HCT116 (cell line): ENCODE measurements around the gene KCNIP3. TPM values are rescaled to one million over a fixed set of nuclear protein-coding genes. Genes with fewer than 3 reads are reported as not detected.

Source experiments
- ATAC-seq: fragments of 200-7000 bp; cut with Tn5 transposase; 2 replicates; pipeline ENCODE4 v1.9.1; 2020; ENCODE audit warnings: mild to moderate bottlenecking, moderate library complexity
- BruUV-seq: library from RNA; stranded (reverse); fragments of 400-500 nt; replicated peaks from 2 replicates; lab custom pipeline; 2021; lab: Mats Ljungman, UMichigan
- CTCF ChIA-PET: fragments of 300-600 bp; sonication (Branson Sonifier 250); formaldehyde crosslinking; loops from one replicate; lab custom pipeline; 2021; ENCODE audit warnings: antibody characterized with exemption; lab: Charles Lee
- POLR2A ChIA-PET: fragments of 300-600, 350-600 bp; sonication (Branson Sonifier 250); formaldehyde crosslinking; loops from one replicate; lab custom pipeline; 2021; ENCODE audit warnings: antibody characterized with exemption; lab: Charles Lee
- RAD21 ChIA-PET, 2 experiments: fragments of 300-600 bp; sonication (Branson Sonifier 250); formaldehyde crosslinking; loops; one replicate each; lab custom pipeline; 2023; ENCODE audit warnings: low total read pairs in 2 of 2; ENCODE audit not compliant: uncharacterized antibody in 2 of 2, unreplicated experiment in 2 of 2, low non-redundant PET in 1 of 2; lab: Charles Lee
- DNase-seq: peaks from one replicate; pipeline ENCODE4 v3.0.0-alpha.2; 2010; ENCODE audit warnings: low read depth, low spot score
- H2AFZ ChIP-seq: fragments of 200-600 bp; shearing (Covaris generic), sonication (generic); 2 replicates; pipeline ENCODE4 v1.6.1; 2017; ENCODE audit warnings: low read depth, mixed run types, mixed read lengths, antibody characterized with exemption, low read length; ENCODE audit not compliant: poor library complexity, severe bottlenecking
- H3K27ac ChIP-seq: 2 replicates; pipeline ENCODE4 v1.5.1; 2012; ENCODE audit warnings: low read depth, low read length
- H3K27me3 ChIP-seq: fragments of 200-600 bp; sonication (generic); 2 replicates; pipeline ENCODE4 v1.6.1; 2016; ENCODE audit warnings: mixed run types, low read length, mixed read lengths; ENCODE audit not compliant: insufficient read depth
- H3K36me3 ChIP-seq, 2 experiments: fragments of 200-500 bp in 1 of 2; fragments of 200-600 bp in 1 of 2; sonication (Bioruptor generic) in 1 of 2; sonication (generic) in 1 of 2; 2 replicates each; pipeline versions ENCODE4 v1.5.1 to v1.6.1; 2014 to 2016; ENCODE audit warnings: low read length in 2 of 2, inconsistent platforms in 1 of 2, mixed read lengths in 1 of 2, mixed run types in 1 of 2; ENCODE audit not compliant: insufficient read depth in 2 of 2, control insufficient read depth in 1 of 2
- H3K4me1 ChIP-seq, 2 experiments: fragments of 200-600 bp in 1 of 2; sonication (generic) in 1 of 2; 2 replicates each; pipeline versions ENCODE4 v1.5.1 to v1.6.1; 2012 to 2017; ENCODE audit warnings: low read length in 2 of 2, inconsistent platforms in 1 of 2, mild to moderate bottlenecking in 1 of 2, mixed read lengths in 1 of 2, mixed run types in 1 of 2, moderate library complexity in 1 of 2; ENCODE audit not compliant: insufficient read depth in 2 of 2, control insufficient read depth in 1 of 2
- H3K4me2 ChIP-seq: fragments of 200-600 bp; sonication (generic); 2 replicates; pipeline ENCODE4 v1.6.1; 2017; ENCODE audit warnings: mixed run types, low read length, mixed read lengths
- H3K4me3 ChIP-seq, 2 experiments: fragments of 200-600 bp in 1 of 2; sonication (generic) in 1 of 2; replicated peaks in 1 of 2; 2 replicates each; pipeline ENCODE4 v1.5.1; 2011 to 2016; ENCODE audit warnings: low read length in 2 of 2, control low read depth in 1 of 2, low read depth in 1 of 2, mild to moderate bottlenecking in 1 of 2, mixed read lengths in 1 of 2, mixed run types in 1 of 2
- H3K79me2 ChIP-seq: fragments of 200-600 bp; sonication (generic); 2 replicates; pipeline ENCODE4 v1.6.1; 2017; ENCODE audit warnings: mild to moderate bottlenecking, mixed run types, low read length, moderate library complexity, mixed read lengths; ENCODE audit not compliant: insufficient read depth
- H3K9ac ChIP-seq: fragments of 200-600 bp; sonication (generic); 2 replicates; pipeline ENCODE4 v1.6.1; 2016; ENCODE audit warnings: low read length, mixed read lengths
- H3K9me2 ChIP-seq: fragments of 200-600 bp; sonication (generic), shearing (Covaris generic); 2 replicates; pipeline ENCODE4 v1.6.1; 2017; ENCODE audit warnings: mixed run types, mild to moderate bottlenecking, moderate library complexity; ENCODE audit not compliant: insufficient read depth
- H3K9me3 ChIP-seq, 2 experiments: fragments of 200-500 bp in 1 of 2; fragments of 200-600 bp in 1 of 2; sonication (Bioruptor generic) in 1 of 2; sonication (generic) in 1 of 2; 2 replicates each; pipeline ENCODE4 v1.6.1; 2014 to 2017; ENCODE audit warnings: low read length in 2 of 2, mixed read lengths in 2 of 2, inconsistent platforms in 1 of 2, low read depth in 1 of 2, mild to moderate bottlenecking in 1 of 2, mixed run types in 1 of 2, moderate library complexity in 1 of 2; ENCODE audit not compliant: control insufficient read depth in 1 of 2, insufficient read depth in 1 of 2
- H4K20me1 ChIP-seq: fragments of 200-600 bp; sonication (generic), shearing (Covaris generic); 2 replicates; pipeline ENCODE4 v1.6.1; 2017; ENCODE audit warnings: mixed run types, mild to moderate bottlenecking, moderate library complexity; ENCODE audit not compliant: insufficient read depth
- ELF1 ChIP-seq: IDR thresholded peaks from 2 replicates; pipeline ENCODE4 v1.6.1; 2012; ENCODE audit warnings: low read depth, borderline replicate concordance
- FOSL1 ChIP-seq: IDR thresholded peaks from 2 replicates; pipeline ENCODE4 v1.6.1; 2012; ENCODE audit warnings: low read depth
- JUND ChIP-seq: IDR thresholded peaks from 2 replicates; pipeline ENCODE4 v1.6.1; 2012
- POLR2A ChIP-seq: IDR thresholded peaks from 2 replicates; pipeline ENCODE4 v1.7.0; 2011; ENCODE audit warnings: borderline replicate concordance; ENCODE audit not compliant: insufficient read depth, insufficient read length; ENCODE audit errors: extremely low read depth
- POLR2AphosphoS5 ChIP-seq: IDR thresholded peaks from 2 replicates; pipeline ENCODE4 v1.6.1; 2011; ENCODE audit warnings: mild to moderate bottlenecking, low read depth, low read length, moderate library complexity
- RAD21 ChIP-seq: IDR thresholded peaks from 2 replicates; pipeline ENCODE4 v1.6.1; 2012; ENCODE audit warnings: low read depth, mild to moderate bottlenecking
- SIN3A ChIP-seq: IDR thresholded peaks from 2 replicates; pipeline ENCODE4 v1.6.1; 2012; ENCODE audit warnings: low read depth
- SP1 ChIP-seq: IDR thresholded peaks from 2 replicates; pipeline ENCODE4 v1.6.1; 2012; ENCODE audit warnings: low read depth
- SRF ChIP-seq: IDR thresholded peaks from 2 replicates; pipeline ENCODE4 v1.6.1; 2012; ENCODE audit warnings: low read depth
- TCF7L2 ChIP-seq: IDR thresholded peaks from 2 replicates; pipeline ENCODE4 v1.7.0; 2011; ENCODE audit warnings: borderline replicate concordance, inconsistent platforms; ENCODE audit not compliant: insufficient read depth, insufficient read length; ENCODE audit errors: extremely low read depth
- intact Hi-C: fragments of 100-400 bp; cut with micrococcal nuclease; formaldehyde crosslinking; loops from 2 replicates; pipeline ENCODE4 v1.10.0; 2022
- total RNA-seq: library from RNA; stranded (reverse); gene quantifications from one replicate; pipeline ENCODE4 v1.2.1, GENCODE V29; 2021; ENCODE audit not compliant: unreplicated experiment
- TF ChIP-seq, protein P1 (sequence below), 3 experiments: fragments of 200-600 bp in 1 of 3; sonication (generic) in 1 of 3; IDR thresholded peaks in 2 of 3; conservative IDR thresholded peaks in 1 of 3; 2 replicates each; pipeline ENCODE4 v1.5.1; 2012 to 2017; ENCODE audit warnings: low read depth in 2 of 3, low read length in 2 of 3, antibody characterized with exemption in 1 of 3, borderline replicate concordance in 1 of 3, control low read depth in 1 of 3, mild to moderate bottlenecking in 1 of 3, mixed read lengths in 1 of 3, mixed run types in 1 of 3, moderate library complexity in 1 of 3; ENCODE audit not compliant: insufficient read depth in 1 of 3
- TF ChIP-seq, protein P2 (sequence below): IDR thresholded peaks from 2 replicates; pipeline ENCODE4 v1.6.1; 2011; ENCODE audit warnings: mild to moderate bottlenecking, low read length, moderate library complexity; ENCODE audit not compliant: insufficient replicate concordance; ENCODE audit errors: extremely low read depth
- TF ChIP-seq, protein P3 (sequence below): IDR thresholded peaks from 2 replicates; pipeline ENCODE4 v1.6.1; 2012
- TF ChIP-seq, protein P4 (sequence below): IDR thresholded peaks from 2 replicates; pipeline ENCODE4 v1.6.1; 2012; ENCODE audit warnings: low read depth

Gene KCNIP3
- total RNA-seq, 1 experiment from 2014 or later = 3.1 TPM

DNA sequence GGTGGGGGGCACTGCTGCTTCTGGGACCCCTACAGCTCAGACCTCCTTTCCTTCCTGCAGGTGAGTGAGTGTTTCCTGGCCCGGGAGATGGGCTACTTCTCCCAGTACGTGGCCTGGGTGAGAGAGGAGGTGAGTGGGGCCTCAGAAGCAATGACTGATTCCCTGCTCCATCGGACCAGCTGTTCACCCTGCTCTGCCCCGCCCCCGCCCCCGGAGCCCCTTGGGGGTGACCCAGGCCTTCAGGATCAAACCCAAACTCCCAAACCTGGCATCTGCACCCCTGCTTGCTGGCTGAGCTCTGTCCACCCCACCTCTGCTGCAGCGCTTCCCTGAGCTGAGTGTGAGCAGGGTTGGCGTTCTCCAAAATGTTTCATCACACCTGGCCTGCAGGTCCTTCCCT lies 9.8 kb upstream of the KCNIP3 start:
- Histone ChIP-seq H3K36me3 (no peaks in the 10 kb centered on the region), H3K4me3 (no peak overlapping the region), H3K79me2 (no peaks in the 10 kb centered on the region), H3K4me2 (no peak overlapping the region), H2AFZ (no peak overlapping the region), H3K27me3 (no peaks in the 10 kb centered on the region), H3K9ac (no peak overlapping the region), H3K4me1 (peaks cover 0 to under 1% of the 10 kb centered on the region in 2 experiments; a peak in 1 of 4 replicates), H3K9me2 (no peaks in the 10 kb centered on the region)
- intact Hi-C loops = no loop called here
- RAD21 ChIA-PET = no interaction called here
- no TSS peak for BruUV-seq
- no peak for DNase-seq
- POLR2A ChIA-PET = interaction anchor here (0.7 kb wide), 1 partner anchor 120 kb away, joined by 3 read pairs; no protein-coding TSS in a partner anchor
- ATAC-seq = no peak
- TF ChIP-seq TCF7L2 (no peak), FOSL1 (no peak), JUND (no peak), SP1 (no peak), SIN3A (no peak), ELF1 (no peak), SRF (no peak), POLR2AphosphoS5 (no peak), POLR2A (no peak), RAD21 (no peak)
- TF ChIP-seq, protein P1, sequence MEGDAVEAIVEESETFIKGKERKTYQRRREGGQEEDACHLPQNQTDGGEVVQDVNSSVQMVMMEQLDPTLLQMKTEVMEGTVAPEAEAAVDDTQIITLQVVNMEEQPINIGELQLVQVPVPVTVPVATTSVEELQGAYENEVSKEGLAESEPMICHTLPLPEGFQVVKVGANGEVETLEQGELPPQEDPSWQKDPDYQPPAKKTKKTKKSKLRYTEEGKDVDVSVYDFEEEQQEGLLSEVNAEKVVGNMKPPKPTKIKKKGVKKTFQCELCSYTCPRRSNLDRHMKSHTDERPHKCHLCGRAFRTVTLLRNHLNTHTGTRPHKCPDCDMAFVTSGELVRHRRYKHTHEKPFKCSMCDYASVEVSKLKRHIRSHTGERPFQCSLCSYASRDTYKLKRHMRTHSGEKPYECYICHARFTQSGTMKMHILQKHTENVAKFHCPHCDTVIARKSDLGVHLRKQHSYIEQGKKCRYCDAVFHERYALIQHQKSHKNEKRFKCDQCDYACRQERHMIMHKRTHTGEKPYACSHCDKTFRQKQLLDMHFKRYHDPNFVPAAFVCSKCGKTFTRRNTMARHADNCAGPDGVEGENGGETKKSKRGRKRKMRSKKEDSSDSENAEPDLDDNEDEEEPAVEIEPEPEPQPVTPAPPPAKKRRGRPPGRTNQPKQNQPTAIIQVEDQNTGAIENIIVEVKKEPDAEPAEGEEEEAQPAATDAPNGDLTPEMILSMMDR (IDR thresholded peaks at IDR 0.05 in 2 of 3, conservative IDR thresholded peaks at IDR 0.05 in 1 of 3; ENCODE audit: borderline replicate concordance in 1 of 3, insufficient read depth in 1 of 3, low read depth in 2 of 3, low read length in 2 of 3) = no peak
- TF ChIP-seq, protein P2, sequence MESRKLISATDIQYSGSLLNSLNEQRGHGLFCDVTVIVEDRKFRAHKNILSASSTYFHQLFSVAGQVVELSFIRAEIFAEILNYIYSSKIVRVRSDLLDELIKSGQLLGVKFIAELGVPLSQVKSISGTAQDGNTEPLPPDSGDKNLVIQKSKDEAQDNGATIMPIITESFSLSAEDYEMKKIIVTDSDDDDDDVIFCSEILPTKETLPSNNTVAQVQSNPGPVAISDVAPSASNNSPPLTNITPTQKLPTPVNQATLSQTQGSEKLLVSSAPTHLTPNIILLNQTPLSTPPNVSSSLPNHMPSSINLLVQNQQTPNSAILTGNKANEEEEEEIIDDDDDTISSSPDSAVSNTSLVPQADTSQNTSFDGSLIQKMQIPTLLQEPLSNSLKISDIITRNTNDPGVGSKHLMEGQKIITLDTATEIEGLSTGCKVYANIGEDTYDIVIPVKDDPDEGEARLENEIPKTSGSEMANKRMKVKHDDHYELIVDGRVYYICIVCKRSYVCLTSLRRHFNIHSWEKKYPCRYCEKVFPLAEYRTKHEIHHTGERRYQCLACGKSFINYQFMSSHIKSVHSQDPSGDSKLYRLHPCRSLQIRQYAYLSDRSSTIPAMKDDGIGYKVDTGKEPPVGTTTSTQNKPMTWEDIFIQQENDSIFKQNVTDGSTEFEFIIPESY = no peak
- TF ChIP-seq, protein P3, sequence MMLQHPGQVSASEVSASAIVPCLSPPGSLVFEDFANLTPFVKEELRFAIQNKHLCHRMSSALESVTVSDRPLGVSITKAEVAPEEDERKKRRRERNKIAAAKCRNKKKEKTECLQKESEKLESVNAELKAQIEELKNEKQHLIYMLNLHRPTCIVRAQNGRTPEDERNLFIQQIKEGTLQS = no peak
- TF ChIP-seq, protein P4, sequence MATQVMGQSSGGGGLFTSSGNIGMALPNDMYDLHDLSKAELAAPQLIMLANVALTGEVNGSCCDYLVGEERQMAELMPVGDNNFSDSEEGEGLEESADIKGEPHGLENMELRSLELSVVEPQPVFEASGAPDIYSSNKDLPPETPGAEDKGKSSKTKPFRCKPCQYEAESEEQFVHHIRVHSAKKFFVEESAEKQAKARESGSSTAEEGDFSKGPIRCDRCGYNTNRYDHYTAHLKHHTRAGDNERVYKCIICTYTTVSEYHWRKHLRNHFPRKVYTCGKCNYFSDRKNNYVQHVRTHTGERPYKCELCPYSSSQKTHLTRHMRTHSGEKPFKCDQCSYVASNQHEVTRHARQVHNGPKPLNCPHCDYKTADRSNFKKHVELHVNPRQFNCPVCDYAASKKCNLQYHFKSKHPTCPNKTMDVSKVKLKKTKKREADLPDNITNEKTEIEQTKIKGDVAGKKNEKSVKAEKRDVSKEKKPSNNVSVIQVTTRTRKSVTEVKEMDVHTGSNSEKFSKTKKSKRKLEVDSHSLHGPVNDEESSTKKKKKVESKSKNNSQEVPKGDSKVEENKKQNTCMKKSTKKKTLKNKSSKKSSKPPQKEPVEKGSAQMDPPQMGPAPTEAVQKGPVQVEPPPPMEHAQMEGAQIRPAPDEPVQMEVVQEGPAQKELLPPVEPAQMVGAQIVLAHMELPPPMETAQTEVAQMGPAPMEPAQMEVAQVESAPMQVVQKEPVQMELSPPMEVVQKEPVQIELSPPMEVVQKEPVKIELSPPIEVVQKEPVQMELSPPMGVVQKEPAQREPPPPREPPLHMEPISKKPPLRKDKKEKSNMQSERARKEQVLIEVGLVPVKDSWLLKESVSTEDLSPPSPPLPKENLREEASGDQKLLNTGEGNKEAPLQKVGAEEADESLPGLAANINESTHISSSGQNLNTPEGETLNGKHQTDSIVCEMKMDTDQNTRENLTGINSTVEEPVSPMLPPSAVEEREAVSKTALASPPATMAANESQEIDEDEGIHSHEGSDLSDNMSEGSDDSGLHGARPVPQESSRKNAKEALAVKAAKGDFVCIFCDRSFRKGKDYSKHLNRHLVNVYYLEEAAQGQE = no peak
- TF ChIP-seq, all 23 proteins: peak for 0
- H4K20me1 ChIP-seq = no peaks in the 10 kb centered on the region
- no peak overlapping the region for H3K27ac ChIP-seq
- 0 out of 4 replicates have a peak, but pooled peaks cover 0 to 6% of the 10 kb centered on the region in 2 experiments for H3K9me3 ChIP-seq
- CTCF ChIA-PET = interaction anchor here (0.6 kb wide), 1 partner anchor 13 kb away, joined by 5 read pairs; no protein-coding TSS in a partner anchor
